ENCODE measurements around the gene CRYL1. TPM values are rescaled to one million over a fixed set of nuclear protein-coding genes. Genes with fewer than 3 reads are reported as not detected.

Gene CRYL1
- total RNA-seq, 1 experiment from 2014 or later = 3.7 TPM

DNA sequence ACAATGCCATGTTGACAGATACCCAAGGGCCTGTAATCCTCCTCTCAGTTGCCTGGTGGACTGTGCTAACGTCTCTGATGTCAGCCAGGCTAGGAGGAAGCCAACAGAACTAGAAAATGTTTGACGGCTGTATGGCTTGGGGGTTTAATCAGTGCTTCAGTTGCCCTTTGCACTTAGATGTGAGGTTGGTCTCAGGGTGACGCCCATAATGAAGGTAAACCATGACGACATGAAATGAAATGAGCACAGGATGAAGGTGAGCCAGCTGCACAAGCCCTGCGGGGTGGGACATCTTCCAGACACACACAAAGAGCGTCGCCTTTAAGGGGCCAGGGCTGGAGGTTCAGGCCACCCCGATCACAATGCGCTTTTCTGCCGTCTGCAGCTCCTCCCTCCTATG is 127.2 kb downstream of the CRYL1 start:
- Mint-ChIP-seq H3K4me3 (no peak overlapping the region), H3K27ac (no peak overlapping the region), H3K36me3 (ENCODE audit: insufficient read depth in 1 of 3, low read depth in 3 of 3) (no peaks in the 10 kb centered on the region; a peak in 1 of 7 replicates), H3K9me3 (peaks cover 0 to 2% of the 10 kb centered on the region in 2 experiments; a peak in 1 of 5 replicates), H3K4me1 (no peaks in the 10 kb centered on the region), H3K27me3 (ENCODE audit: low read depth) (no peaks in the 10 kb centered on the region; the same call in none of the 2 replicates)
- Histone ChIP-seq H2AFZ (ENCODE audit: low read length) (no peak overlapping the region), H3K27me3 (ENCODE audit: insufficient read depth, low read length) (no peaks in the 10 kb centered on the region), H4K20me1 (ENCODE audit: control insufficient read depth, insufficient read depth, insufficient read length) (no peaks in the 10 kb centered on the region), H3K4me2 (ENCODE audit: insufficient read depth, insufficient read length, low read length) (no peak overlapping the region), H3K4ac (ENCODE audit: low read depth, low read length) (no peak overlapping the region), H2AK5ac (ENCODE audit: insufficient read length, low read length) (no peak overlapping the region), H3K23me2 (ENCODE audit: insufficient read length, low read depth, low read length, poor library complexity, severe bottlenecking) (no peaks in the 10 kb centered on the region), H3T11ph (ENCODE audit: low read length) (no peak overlapping the region), H2BK5ac (ENCODE audit: insufficient read length, low read length) (no peak overlapping the region), H2BK20ac (ENCODE audit: low read depth, low read length, poor library complexity, severe bottlenecking) (no peak overlapping the region), H2BK15ac (ENCODE audit: low read depth, low read length) (no peak overlapping the region), H3K9ac (ENCODE audit: extremely low read depth, insufficient read length, low read length) (no peak overlapping the region), H3K18ac (ENCODE audit: insufficient read length, low read depth, low read length) (no peak overlapping the region), H3K14ac (ENCODE audit: insufficient read depth, low read length) (no peak overlapping the region; the same call in 1 of the 2 replicates), H2BK120ac (ENCODE audit: low read depth, low read length, poor library complexity, severe bottlenecking) (no peak overlapping the region), H3K4me1 (ENCODE audit: insufficient read depth, low read length) (no peaks in the 10 kb centered on the region), H3K79me2 (ENCODE audit: insufficient read depth, low read length) (no peaks in the 10 kb centered on the region), H2BK12ac (ENCODE audit: insufficient read length, low read depth, low read length) (no peak overlapping the region), H3K27ac (ENCODE audit: insufficient read length, low read depth, low read length) (no peak overlapping the region), H4K5ac (ENCODE audit: insufficient read length, low read depth, low read length) (no peak overlapping the region), H3K9me3 (ENCODE audit: control insufficient read depth, low read depth, low read length) (no peaks in the 10 kb centered on the region), H4K91ac (ENCODE audit: insufficient read length, low read depth, low read length) (no peak overlapping the region), H4K8ac (replicated peaks; ENCODE audit: insufficient read length, low read depth, low read length) (no peak overlapping the region), H3K79me1 (ENCODE audit: insufficient read depth, low read depth, low read length, poor library complexity, severe bottlenecking) (no peaks in the 10 kb centered on the region), H3K56ac (ENCODE audit: insufficient read length, low read depth, low read length) (no peak overlapping the region), H3K23ac (ENCODE audit: insufficient read length, low read depth, low read length) (no peak overlapping the region)
- no peak for DNase-seq
- WGBS (ENCODE audit: extremely low coverage, insufficient read length, low lambda C conversion rate) = no CpG with 5 or more reads among the region's 10 CpGs
- TF ChIP-seq, protein P1, sequence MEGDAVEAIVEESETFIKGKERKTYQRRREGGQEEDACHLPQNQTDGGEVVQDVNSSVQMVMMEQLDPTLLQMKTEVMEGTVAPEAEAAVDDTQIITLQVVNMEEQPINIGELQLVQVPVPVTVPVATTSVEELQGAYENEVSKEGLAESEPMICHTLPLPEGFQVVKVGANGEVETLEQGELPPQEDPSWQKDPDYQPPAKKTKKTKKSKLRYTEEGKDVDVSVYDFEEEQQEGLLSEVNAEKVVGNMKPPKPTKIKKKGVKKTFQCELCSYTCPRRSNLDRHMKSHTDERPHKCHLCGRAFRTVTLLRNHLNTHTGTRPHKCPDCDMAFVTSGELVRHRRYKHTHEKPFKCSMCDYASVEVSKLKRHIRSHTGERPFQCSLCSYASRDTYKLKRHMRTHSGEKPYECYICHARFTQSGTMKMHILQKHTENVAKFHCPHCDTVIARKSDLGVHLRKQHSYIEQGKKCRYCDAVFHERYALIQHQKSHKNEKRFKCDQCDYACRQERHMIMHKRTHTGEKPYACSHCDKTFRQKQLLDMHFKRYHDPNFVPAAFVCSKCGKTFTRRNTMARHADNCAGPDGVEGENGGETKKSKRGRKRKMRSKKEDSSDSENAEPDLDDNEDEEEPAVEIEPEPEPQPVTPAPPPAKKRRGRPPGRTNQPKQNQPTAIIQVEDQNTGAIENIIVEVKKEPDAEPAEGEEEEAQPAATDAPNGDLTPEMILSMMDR (conservative IDR thresholded peaks at IDR 0.05) = no peak
